ENCODE data around the gene SLC27A1. TPM values are rescaled to one million over a fixed set of nuclear protein-coding genes. Genes with fewer than 3 reads are reported as not detected.

Gene SLC27A1
- total and polyA plus RNA-seq, 10 of the 15 experiments (the other 5 are each of a cell fraction or from before 2014, with no cell fraction given): 0.11 to 2.3 (median 1.2) TPM

- TF ChIP-seq ZZZ3 (IDR thresholded peaks at IDR 0.05; ENCODE audit: control insufficient read depth, insufficient read length, low read depth) (no peak), RAD51 (IDR thresholded peaks at IDR 0.05) (no peak), EP300 (IDR thresholded peaks at IDR 0.05; ENCODE audit: borderline replicate concordance in 1 of 2, control insufficient read depth in 1 of 2, low read depth in 2 of 2, low read length in 2 of 2) (no peak), MEF2B (IDR thresholded peaks at IDR 0.05; ENCODE audit: partially characterized antibody, poor library complexity, severe bottlenecking) (no peak)
These were observed 82.9 kb downstream of the SLC27A1 start (continued) for GRCh38 chr19:17553256-17553655.

DNA sequence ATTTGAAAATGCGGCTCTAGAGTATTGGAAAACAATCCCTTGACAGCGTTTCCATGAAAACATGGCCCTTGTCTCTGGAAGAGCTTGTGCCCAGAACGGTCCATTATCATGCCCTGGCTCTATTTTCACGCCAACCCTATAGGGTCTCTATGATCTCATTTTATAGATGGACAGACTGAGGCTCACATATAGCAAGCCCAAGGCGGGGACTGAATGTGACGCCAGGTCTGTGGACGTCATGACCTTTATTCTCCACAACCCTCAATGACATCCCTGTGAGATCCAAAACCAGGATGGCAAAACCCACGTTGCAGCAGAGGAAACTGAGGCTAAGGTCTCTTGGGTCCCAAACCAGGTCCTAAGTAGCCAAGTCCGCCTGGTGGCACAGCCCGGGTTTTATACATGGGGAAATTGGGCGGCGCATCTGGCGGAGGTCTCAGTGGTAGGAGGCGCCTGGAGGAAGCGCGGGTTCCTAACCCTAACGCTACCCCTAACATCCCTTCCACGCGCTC is 84.7 kb downstream of the SLC27A1 start:
- H2AFZ ChIP-seq (ENCODE audit: control insufficient read depth, low read depth, low read length): peak overlapping the region; percentile 96
- intact Hi-C loops (cut with micrococcal nuclease; ENCODE audit: unreplicated experiment) (loop anchor here (2.0 to 5.0 kb wide), 2 partner anchors 16 to 43 kb away; partner anchors contain the start of gene PGLS), in situ Hi-C loops (cut with MboI) (no loop called here)
- peaks cover 16% of the 10 kb centered on the region for H3K79me2 ChIP-seq (ENCODE audit: control insufficient read depth, insufficient read depth, low read length)
- FAIRE-seq (no peak), DNase-seq (ENCODE audit: low read depth, low spot score) (no peak), ATAC-seq (peak; percentile 30)
- WGBS (ENCODE audit: insufficient coverage, insufficient replicate concordance, low lambda C conversion rate, missing lambda C conversion rate): 6% methylated on average over 19 of the region's 19 CpGs
- H3K9ac ChIP-seq (ENCODE audit: control insufficient read depth, insufficient read depth, low read length): peak overlapping the region; percentile 50
- BruUV-seq (replicated peaks): no TSS peak
- ChIA-PET SMC1A (ENCODE audit: uncharacterized antibody, unreplicated experiment) (interaction anchor here (0.7 to 1.2 kb wide), 2 partner anchors 15 to 43 kb away, joined by 3 read pairs; no protein-coding TSS in a partner anchor), POLR2A (interaction anchor here (0.6 kb wide), 1 partner anchor 58 kb away, joined by 3 read pairs; no protein-coding TSS in a partner anchor), CTCF (interaction anchor here (3.8 kb wide), 1 partner anchor 59 kb away, joined by 11 read pairs; no protein-coding TSS in a partner anchor), RAD21 (ENCODE audit: unreplicated experiment) (interaction anchor here (1.0 kb wide), 2 partner anchors 19 to 43 kb away, joined by 3 read pairs; partner anchors contain the start of gene PGLS)
- H4K20me1 ChIP-seq (ENCODE audit: control insufficient read depth, insufficient read depth): no peaks in the 10 kb centered on the region
- peaks cover 2 to 3% of the 10 kb centered on the region in 2 experiments; a peak in 2 of 4 replicates for H3K36me3 ChIP-seq (ENCODE audit: control insufficient read depth in 2 of 2, insufficient read depth in 2 of 2, low read length in 1 of 2)
- no peaks in the 10 kb centered on the region for H3K9me3 ChIP-seq (replicated peaks; ENCODE audit: control insufficient read depth, insufficient read depth, low read length)
- no peak overlapping the region for H3K27ac ChIP-seq (ENCODE audit: control insufficient read depth, insufficient read depth)
- H3K4me1 ChIP-seq (ENCODE audit: control insufficient read depth, insufficient read depth, low read length): 0 out of 2 replicates have a peak, but pooled peaks cover 4% of the 10 kb centered on the region
- peak overlapping the region; percentile 100 for H3K4me2 ChIP-seq (ENCODE audit: control insufficient read depth, insufficient read depth)
- H3K27me3 ChIP-seq (replicated peaks in 1 of 2; ENCODE audit: control insufficient read depth in 2 of 2, insufficient read depth in 2 of 2, low read length in 1 of 2): no peaks in the 10 kb centered on the region
- H3K4me3 ChIP-seq: peak overlapping the region; percentile 65
- TF ChIP-seq RBBP5 (conservative IDR thresholded peaks at IDR 0.05): no peak
- TF ChIP-seq ZNF274 (IDR thresholded peaks at IDR 0.05; ENCODE audit: insufficient read depth, insufficient read length): no peak
- no peak; the same call in 1 of the 2 replicates for TF ChIP-seq MXI1 (IDR thresholded peaks at IDR 0.05; ENCODE audit: low read depth, low read length)
- TF ChIP-seq HDAC2 (IDR thresholded peaks at IDR 0.05): no peak
- TF ChIP-seq KLF5 (IDR thresholded peaks at IDR 0.05; ENCODE audit: partially characterized antibody): peak; percentile 11
- TF ChIP-seq RELA (IDR thresholded peaks at IDR 0.05; ENCODE audit: borderline replicate concordance, partially characterized antibody): no peak
- TF ChIP-seq SKIL (IDR thresholded peaks at IDR 0.05; ENCODE audit: low read depth, poor library complexity, severe bottlenecking): peak; percentile 22
- no peak for TF ChIP-seq GATAD2B (conservative IDR thresholded peaks at IDR 0.05; ENCODE audit: low read depth)
- TF ChIP-seq, protein P1, sequence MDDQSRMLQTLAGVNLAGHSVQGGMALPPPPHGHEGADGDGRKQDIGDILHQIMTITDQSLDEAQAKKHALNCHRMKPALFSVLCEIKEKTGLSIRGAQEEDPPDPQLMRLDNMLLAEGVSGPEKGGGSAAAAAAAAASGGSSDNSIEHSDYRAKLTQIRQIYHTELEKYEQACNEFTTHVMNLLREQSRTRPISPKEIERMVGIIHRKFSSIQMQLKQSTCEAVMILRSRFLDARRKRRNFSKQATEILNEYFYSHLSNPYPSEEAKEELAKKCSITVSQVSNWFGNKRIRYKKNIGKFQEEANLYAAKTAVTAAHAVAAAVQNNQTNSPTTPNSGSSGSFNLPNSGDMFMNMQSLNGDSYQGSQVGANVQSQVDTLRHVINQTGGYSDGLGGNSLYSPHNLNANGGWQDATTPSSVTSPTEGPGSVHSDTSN (IDR thresholded peaks at IDR 0.05; ENCODE audit: insufficient replicate concordance, low read depth, low read length): no peak
- TF ChIP-seq HDAC6 (IDR thresholded peaks at IDR 0.05; ENCODE audit: unreplicated experiment): no peak
- TF ChIP-seq, protein P2, sequence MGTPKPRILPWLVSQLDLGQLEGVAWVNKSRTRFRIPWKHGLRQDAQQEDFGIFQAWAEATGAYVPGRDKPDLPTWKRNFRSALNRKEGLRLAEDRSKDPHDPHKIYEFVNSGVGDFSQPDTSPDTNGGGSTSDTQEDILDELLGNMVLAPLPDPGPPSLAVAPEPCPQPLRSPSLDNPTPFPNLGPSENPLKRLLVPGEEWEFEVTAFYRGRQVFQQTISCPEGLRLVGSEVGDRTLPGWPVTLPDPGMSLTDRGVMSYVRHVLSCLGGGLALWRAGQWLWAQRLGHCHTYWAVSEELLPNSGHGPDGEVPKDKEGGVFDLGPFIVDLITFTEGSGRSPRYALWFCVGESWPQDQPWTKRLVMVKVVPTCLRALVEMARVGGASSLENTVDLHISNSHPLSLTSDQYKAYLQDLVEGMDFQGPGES (IDR thresholded peaks at IDR 0.05): 0 out of 2 replicates have a peak, but pooled peaks have one; percentile 18
- TF ChIP-seq MTA2 (IDR thresholded peaks at IDR 0.05; ENCODE audit: low read depth): peak; percentile 36; the same call in 1 of the 2 replicates
- TF ChIP-seq CHD4 (IDR thresholded peaks at IDR 0.05): no peak
- 0 out of 2 replicates have a peak, but pooled peaks have one; percentile 53 for TF ChIP-seq HDGF (IDR thresholded peaks at IDR 0.05)
